K562 (cell line): ENCODE data around the gene ACTR3. TPM values are rescaled to one million over a fixed set of nuclear protein-coding genes. Genes with fewer than 3 reads are reported as not detected.

Source experiments
- ATAC-seq: fragments of 200-7000 bp; cut with Tn5 transposase; 3 replicates; pipeline ENCODE4 v1.9.1; 2020; ENCODE audit warnings: moderate library complexity
- BruUV-seq: library from RNA; stranded (reverse); fragments of 400-500 nt; replicated peaks from 2 replicates; lab custom pipeline; 2021; lab: Mats Ljungman, UMichigan
- CTCF ChIA-PET: fragments of 300-600 bp; formaldehyde crosslinking; extraction: SDS; loops from one replicate; lab custom pipeline; 2021; ENCODE audit warnings: low intra/inter-chr PET ratio; lab: Yijun Ruan, JAX
- POLR2A ChIA-PET: fragments of 300-600, 350-650 bp; sonication (Branson Sonifier 250); formaldehyde crosslinking; extraction: SDS; loops from one replicate; lab custom pipeline; 2021; ENCODE audit warnings: antibody characterized with exemption, inconsistent platforms; lab: Yijun Ruan, JAX
- DNase-seq, 4 experiments: peaks; one replicate each; pipeline versions ENCODE4 v3.0.0 to v3.0.0-alpha.2; 2011 to 2018; ENCODE audit warnings: low spot score in 3 of 4, mixed read lengths in 3 of 4; ENCODE audit errors: extremely low read depth in 1 of 4
- FAIRE-seq: peaks from 2 replicates; lab custom pipeline; 2011; peaks lifted over from hg19 to GRCh38; lab: Jason Lieb, UNC
- H2AFZ ChIP-seq: 2 replicates; pipeline ENCODE4 v1.6.0; 2011; ENCODE audit warnings: low read depth, low read length, control low read depth, inconsistent platforms
- H3K27ac ChIP-seq: fragments of 200-600 bp; 3 replicates; pipeline ENCODE4 v1.8.0; 2011; ENCODE audit warnings: low read depth, mild to moderate bottlenecking, control low read depth, inconsistent platforms, low read length, moderate library complexity, mixed read lengths; ENCODE audit errors: extremely low read depth
- H3K27me3 ChIP-seq, 2 experiments: fragments of 300-600 bp in 1 of 2; 2 replicates in 1 of 2; 3 replicates in 1 of 2; pipeline versions ENCODE4 v1.6.0 to v1.8.0; 2011; ENCODE audit warnings: inconsistent platforms in 2 of 2, low read length in 2 of 2, mild to moderate bottlenecking in 1 of 2, mixed read lengths in 1 of 2, moderate library complexity in 1 of 2; ENCODE audit not compliant: control insufficient read depth in 2 of 2, insufficient read depth in 2 of 2
- H3K36me3 ChIP-seq: fragments of 300-600 bp; 3 replicates; pipeline ENCODE4 v1.8.0; 2011; ENCODE audit warnings: mild to moderate bottlenecking, low read length, inconsistent platforms; ENCODE audit not compliant: control insufficient read depth, insufficient read depth
- H3K4me1 ChIP-seq, 2 experiments: fragments of 200-600 bp in 1 of 2; replicated peaks in 1 of 2; 2 replicates in 1 of 2; 3 replicates in 1 of 2; pipeline versions ENCODE4 v1.5.1 to v1.8.0; 2011; ENCODE audit warnings: inconsistent platforms in 2 of 2, low read length in 2 of 2, mild to moderate bottlenecking in 1 of 2, mixed read lengths in 1 of 2, moderate library complexity in 1 of 2; ENCODE audit not compliant: control insufficient read depth in 2 of 2, insufficient read depth in 2 of 2
- H3K4me2 ChIP-seq: 2 replicates; pipeline ENCODE4 v1.6.1; 2011; ENCODE audit warnings: low read length, control low read depth, inconsistent platforms, mixed read lengths; ENCODE audit not compliant: insufficient read depth
- H3K4me3 ChIP-seq: fragments of 200-600 bp; sonication (generic), shearing (Covaris generic); 2 replicates; pipeline ENCODE4 v1.5.1; 2016; ENCODE audit warnings: control low read depth, inconsistent platforms
- H3K79me2 ChIP-seq: fragments of 200-600 bp; 3 replicates; pipeline ENCODE4 v1.8.0; 2011; ENCODE audit warnings: low read length, inconsistent platforms; ENCODE audit not compliant: control insufficient read depth, insufficient read depth
- H3K9ac ChIP-seq, 2 experiments: 2 replicates each; pipeline versions ENCODE4 v1.6.0 to v1.6.1; 2011; ENCODE audit warnings: low read depth in 2 of 2, low read length in 2 of 2, control low read depth in 1 of 2, inconsistent platforms in 1 of 2, mild to moderate bottlenecking in 1 of 2, mixed read lengths in 1 of 2; ENCODE audit not compliant: insufficient read depth in 1 of 2
- H3K9me1 ChIP-seq: one replicate; pipeline ENCODE4 v1.6.0; 2011; ENCODE audit warnings: inconsistent platforms, mild to moderate bottlenecking, low read length, moderate library complexity; ENCODE audit not compliant: control insufficient read depth, insufficient read depth
- H3K9me3 ChIP-seq: replicated peaks from 2 replicates; pipeline ENCODE4 v1.5.1; 2011; ENCODE audit warnings: low read depth, low read length, inconsistent platforms; ENCODE audit not compliant: control insufficient read depth, insufficient read depth
- H4K20me1 ChIP-seq: replicated peaks from 2 replicates; pipeline ENCODE4 v1.6.1; 2011; ENCODE audit warnings: low read length, inconsistent platforms, mixed read lengths; ENCODE audit not compliant: control insufficient read depth, insufficient read depth
- ASH1L ChIP-seq: fragments of 450-650 bp; IDR thresholded peaks from 2 replicates; pipeline ENCODE4 v1.6.1; 2018; ENCODE audit warnings: borderline replicate concordance, mild to moderate bottlenecking, low read depth; ENCODE audit not compliant: partially characterized antibody
- CBFA2T3 ChIP-seq: fragments of 450-650 bp; IDR thresholded peaks from 2 replicates; pipeline ENCODE4 v1.6.1; 2017
- ETV1 ChIP-seq: fragments of 450-650 bp; conservative IDR thresholded peaks from 2 replicates; pipeline ENCODE4 v1.6.1; 2016; ENCODE audit warnings: missing genetic modification characterization, control low read depth, low read depth, missing compliant biosample characterization
- SMAD4 ChIP-seq: fragments of 250-450 bp; sonication (Bioruptor Pico); conservative IDR thresholded peaks from 2 replicates; pipeline ENCODE4 v1.8.0; 2021; ENCODE audit warnings: inconsistent platforms, mild to moderate bottlenecking, moderate library complexity
- SOX6 ChIP-seq: fragments of 450-650 bp; IDR thresholded peaks from 2 replicates; pipeline ENCODE4 v1.6.1; 2014; ENCODE audit warnings: mild to moderate bottlenecking
- USF2 ChIP-seq: sonication (generic); formaldehyde crosslinking; IDR thresholded peaks from 2 replicates; pipeline ENCODE4 v1.5.0; 2020; ENCODE audit warnings: missing genetic modification reagents
- ZNF445 ChIP-seq: fragments of 250-450 bp; sonication (Bioruptor Pico); IDR thresholded peaks from 2 replicates; pipeline ENCODE4 v1.4.0; 2020; ENCODE audit warnings: low read depth, mild to moderate bottlenecking, moderate library complexity
- WGBS: fragments of 100-300 bp; shearing (Covaris generic); methylation state at CpG from one replicate; pipeline ENCODE4 v1.1.6; 2016; ENCODE audit warnings: low coverage, mixed read lengths; ENCODE audit not compliant: insufficient coverage; ENCODE audit errors: missing lambda C conversion rate; 5-methylcytosine and 5-hydroxymethylcytosine counted together
- in situ Hi-C: fragments of 300-500 bp; cut with MboI; formaldehyde crosslinking; loops from 4 replicates; pipeline ENCODE4 v1.15.0; 2018; ENCODE audit warnings: inconsistent platforms, mixed read lengths
- intact Hi-C: fragments of 100-400 bp; cut with micrococcal nuclease; formaldehyde crosslinking; loops from 2 replicates; pipeline ENCODE4 v1.14.2; 2022
- polyA plus RNA-seq, 8 experiments: library from polyadenylated mRNA; depleted of rRNA in 4 of 8; stranded (reverse) in 5 of 8; unstranded in 3 of 8; fragments of >200 nt; fragmentation: Nextera tagmentation in 2 of 8; fragmentation: Illumina TruSeq in 1 of 8; extraction: Ambion mirVana in 2 of 8; extraction: Trizol in 1 of 8; gene quantifications; 2 replicates each; pipeline versions ENCODE4 v1.2.1 to v1.2.3, GENCODE V29; 2011 to 2014; ENCODE audit warnings: inconsistent platforms in 1 of 8, missing spikeins in 1 of 8
- total RNA-seq, 7 experiments: library from RNA; depleted of rRNA in 6 of 7; stranded (reverse); fragments of >200 nt in 6 of 7; fragmentation: Illumina TruSeq in 2 of 7; extraction: Trizol in 2 of 7; gene quantifications; 2 replicates each; pipeline versions ENCODE4 v1.2.1 to v1.2.3, GENCODE V29; 2011 to 2021; ENCODE audit warnings: low replicate concordance in 1 of 7
- TF ChIP-seq, protein P1 (sequence below): fragments of 250-450 bp; sonication (Bioruptor Pico); IDR thresholded peaks from 2 replicates; pipeline ENCODE4 v1.5.0; 2020; ENCODE audit warnings: mild to moderate bottlenecking

ACTR3 gene
- total and polyA plus RNA-seq, 9 of the 15 experiments (the other 6 are each of a cell fraction or from before 2014, with no cell fraction given): 49.0 to 354 (median 249) TPM

GRCh38 chr2:113976277-113976928 lies 86.5 kb downstream of the ACTR3 start:
- ChIA-PET CTCF (no interaction called here), POLR2A (no interaction called here)
- H2AFZ ChIP-seq: no peak overlapping the region
- H3K9ac ChIP-seq: no peak overlapping the region
- no peak; the same call in 2 of the 3 replicates for ATAC-seq
- H4K20me1 ChIP-seq: no peaks in the 10 kb centered on the region
- H3K36me3 ChIP-seq: no peaks in the 10 kb centered on the region
- no peaks in the 10 kb centered on the region; a peak in 1 of 5 replicates for H3K4me1 ChIP-seq
- intact Hi-C loops (no loop called here), in situ Hi-C loops (no loop called here)
- no peaks in the 10 kb centered on the region for H3K27me3 ChIP-seq
- TF ChIP-seq SMAD4 (CRISPR knock-in tag) (no peak), CBFA2T3 (no peak), USF2 (CRISPR knock-in tag) (no peak), ASH1L (no peak), SOX6 (no peak), ETV1 (tag) (no peak), ZNF445 (CRISPR knock-in tag) (no peak)
- TF ChIP-seq, protein P1, sequence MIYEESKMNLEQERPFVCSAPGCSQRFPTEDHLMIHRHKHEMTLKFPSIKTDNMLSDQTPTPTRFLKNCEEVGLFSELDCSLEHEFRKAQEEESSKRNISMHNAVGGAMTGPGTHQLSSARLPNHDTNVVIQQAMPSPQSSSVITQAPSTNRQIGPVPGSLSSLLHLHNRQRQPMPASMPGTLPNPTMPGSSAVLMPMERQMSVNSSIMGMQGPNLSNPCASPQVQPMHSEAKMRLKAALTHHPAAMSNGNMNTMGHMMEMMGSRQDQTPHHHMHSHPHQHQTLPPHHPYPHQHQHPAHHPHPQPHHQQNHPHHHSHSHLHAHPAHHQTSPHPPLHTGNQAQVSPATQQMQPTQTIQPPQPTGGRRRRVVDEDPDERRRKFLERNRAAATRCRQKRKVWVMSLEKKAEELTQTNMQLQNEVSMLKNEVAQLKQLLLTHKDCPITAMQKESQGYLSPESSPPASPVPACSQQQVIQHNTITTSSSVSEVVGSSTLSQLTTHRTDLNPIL (CRISPR knock-in tag): no peak
- H3K9me1 ChIP-seq: no peaks in the 10 kb centered on the region
- no peak overlapping the region for H3K27ac ChIP-seq
- H3K9me3 ChIP-seq: peaks cover 5% of the 10 kb centered on the region; the same call in 1 of the 2 replicates
- WGBS: 47% methylated on average over 7 of the region's 7 CpGs
- DNase-seq: no peak
- no peak overlapping the region for H3K4me2 ChIP-seq
- no TSS peak for BruUV-seq
- no peaks in the 10 kb centered on the region for H3K79me2 ChIP-seq
- FAIRE-seq: no peak
- no peak overlapping the region for H3K4me3 ChIP-seq
